ENCODE measurements around the gene FOXC1. TPM values are rescaled to one million over a fixed set of nuclear protein-coding genes. Genes with fewer than 3 reads are reported as not detected.

The FOXC1 gene
- total RNA-seq, 1 experiment from 2014 or later: 6.7 TPM

DNA sequence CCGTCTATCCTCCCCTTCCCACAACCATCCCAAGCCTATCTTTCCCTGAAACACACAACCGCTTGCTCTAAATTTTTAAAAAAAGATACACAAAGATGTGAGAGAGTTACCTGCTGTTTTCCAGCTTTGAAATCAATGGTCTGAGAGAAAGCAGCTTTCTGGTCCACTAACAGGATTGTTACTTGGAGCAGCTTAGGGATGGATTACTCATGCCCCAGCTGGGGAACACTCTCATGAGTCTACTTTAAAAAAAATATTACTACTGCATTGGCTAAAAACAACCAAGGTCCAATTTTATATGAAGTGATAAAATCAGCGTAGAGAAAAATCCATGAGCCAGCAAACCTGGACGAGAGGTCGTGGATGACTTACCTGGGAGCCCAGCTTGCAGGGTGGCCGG is 29.6 kb upstream of the FOXC1 start:
- CTCF ChIA-PET: no interaction called here
- no peak for ATAC-seq
- in situ Hi-C loops (cut with HindIII; ENCODE audit: low pct_unique_long_range_greater_than_20kb, low sequenced_read_pairs): no loop called here

DNA sequence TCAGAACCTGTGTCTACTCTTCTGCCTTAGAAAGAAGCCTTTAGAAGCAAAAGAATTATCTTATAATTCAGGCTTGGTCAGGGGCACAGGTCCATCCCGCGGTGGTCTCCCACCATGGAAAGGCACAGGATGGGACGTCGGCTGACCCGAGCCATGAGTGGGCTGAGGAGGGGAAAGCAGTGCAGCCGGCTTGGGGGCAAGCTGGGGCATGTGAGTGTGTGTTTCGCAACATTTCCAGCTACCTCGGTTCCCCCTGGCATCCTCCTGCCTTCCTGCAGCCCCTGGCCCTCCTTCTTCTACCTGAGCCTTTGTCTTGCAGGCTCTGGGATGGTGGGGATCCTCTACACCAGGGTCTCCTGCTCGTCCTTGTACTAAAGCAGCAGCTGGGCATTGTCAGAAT is 29.1 kb upstream of the FOXC1 start:
- H3K4me1 ChIP-seq (ENCODE audit: control insufficient read depth, insufficient read depth, low read length): no peaks in the 10 kb centered on the region
- no peaks in the 10 kb centered on the region; the same call in none of the 2 replicates for H3K27me3 ChIP-seq (ENCODE audit: control insufficient read depth, insufficient read depth, low read length)
- no peaks in the 10 kb centered on the region for H3K9me3 ChIP-seq (ENCODE audit: control insufficient read depth, insufficient read depth, low read depth, low read length)
- H3K36me3 ChIP-seq (ENCODE audit: control insufficient read depth, insufficient read depth, low read length): no peaks in the 10 kb centered on the region
- DNase-seq (ENCODE audit: low read depth, low spot score) (no peak), ATAC-seq (no peak)
- intact Hi-C loops (cut with micrococcal nuclease; ENCODE audit: unreplicated experiment): no loop called here
- no peak overlapping the region for H3K27ac ChIP-seq (ENCODE audit: low read length)
- CTCF ChIA-PET: no interaction called here
- BruUV-seq (replicated peaks): no TSS peak
- POLR2A ChIA-PET: no interaction called here
- H3K4me3 ChIP-seq (ENCODE audit: low read depth in 2 of 2, low read length in 2 of 2): no peak overlapping the region
- in situ Hi-C loops (cut with HindIII; ENCODE audit: low pct_unique_long_range_greater_than_20kb, low sequenced_read_pairs): no loop called here
- no peak for TF ChIP-seq POLR2AphosphoS5 (IDR thresholded peaks at IDR 0.05; ENCODE audit: low read depth, low read length)
- TF ChIP-seq, protein P1, sequence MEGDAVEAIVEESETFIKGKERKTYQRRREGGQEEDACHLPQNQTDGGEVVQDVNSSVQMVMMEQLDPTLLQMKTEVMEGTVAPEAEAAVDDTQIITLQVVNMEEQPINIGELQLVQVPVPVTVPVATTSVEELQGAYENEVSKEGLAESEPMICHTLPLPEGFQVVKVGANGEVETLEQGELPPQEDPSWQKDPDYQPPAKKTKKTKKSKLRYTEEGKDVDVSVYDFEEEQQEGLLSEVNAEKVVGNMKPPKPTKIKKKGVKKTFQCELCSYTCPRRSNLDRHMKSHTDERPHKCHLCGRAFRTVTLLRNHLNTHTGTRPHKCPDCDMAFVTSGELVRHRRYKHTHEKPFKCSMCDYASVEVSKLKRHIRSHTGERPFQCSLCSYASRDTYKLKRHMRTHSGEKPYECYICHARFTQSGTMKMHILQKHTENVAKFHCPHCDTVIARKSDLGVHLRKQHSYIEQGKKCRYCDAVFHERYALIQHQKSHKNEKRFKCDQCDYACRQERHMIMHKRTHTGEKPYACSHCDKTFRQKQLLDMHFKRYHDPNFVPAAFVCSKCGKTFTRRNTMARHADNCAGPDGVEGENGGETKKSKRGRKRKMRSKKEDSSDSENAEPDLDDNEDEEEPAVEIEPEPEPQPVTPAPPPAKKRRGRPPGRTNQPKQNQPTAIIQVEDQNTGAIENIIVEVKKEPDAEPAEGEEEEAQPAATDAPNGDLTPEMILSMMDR (IDR thresholded peaks at IDR 0.05): no peak
- TF ChIP-seq, protein P2, sequence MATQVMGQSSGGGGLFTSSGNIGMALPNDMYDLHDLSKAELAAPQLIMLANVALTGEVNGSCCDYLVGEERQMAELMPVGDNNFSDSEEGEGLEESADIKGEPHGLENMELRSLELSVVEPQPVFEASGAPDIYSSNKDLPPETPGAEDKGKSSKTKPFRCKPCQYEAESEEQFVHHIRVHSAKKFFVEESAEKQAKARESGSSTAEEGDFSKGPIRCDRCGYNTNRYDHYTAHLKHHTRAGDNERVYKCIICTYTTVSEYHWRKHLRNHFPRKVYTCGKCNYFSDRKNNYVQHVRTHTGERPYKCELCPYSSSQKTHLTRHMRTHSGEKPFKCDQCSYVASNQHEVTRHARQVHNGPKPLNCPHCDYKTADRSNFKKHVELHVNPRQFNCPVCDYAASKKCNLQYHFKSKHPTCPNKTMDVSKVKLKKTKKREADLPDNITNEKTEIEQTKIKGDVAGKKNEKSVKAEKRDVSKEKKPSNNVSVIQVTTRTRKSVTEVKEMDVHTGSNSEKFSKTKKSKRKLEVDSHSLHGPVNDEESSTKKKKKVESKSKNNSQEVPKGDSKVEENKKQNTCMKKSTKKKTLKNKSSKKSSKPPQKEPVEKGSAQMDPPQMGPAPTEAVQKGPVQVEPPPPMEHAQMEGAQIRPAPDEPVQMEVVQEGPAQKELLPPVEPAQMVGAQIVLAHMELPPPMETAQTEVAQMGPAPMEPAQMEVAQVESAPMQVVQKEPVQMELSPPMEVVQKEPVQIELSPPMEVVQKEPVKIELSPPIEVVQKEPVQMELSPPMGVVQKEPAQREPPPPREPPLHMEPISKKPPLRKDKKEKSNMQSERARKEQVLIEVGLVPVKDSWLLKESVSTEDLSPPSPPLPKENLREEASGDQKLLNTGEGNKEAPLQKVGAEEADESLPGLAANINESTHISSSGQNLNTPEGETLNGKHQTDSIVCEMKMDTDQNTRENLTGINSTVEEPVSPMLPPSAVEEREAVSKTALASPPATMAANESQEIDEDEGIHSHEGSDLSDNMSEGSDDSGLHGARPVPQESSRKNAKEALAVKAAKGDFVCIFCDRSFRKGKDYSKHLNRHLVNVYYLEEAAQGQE (IDR thresholded peaks at IDR 0.05; ENCODE audit: insufficient read depth in 1 of 2, low read depth in 2 of 2, low read length in 1 of 2): no peak
- no peak for TF ChIP-seq TCF7L2 (IDR thresholded peaks at IDR 0.05; ENCODE audit: low read depth, low read length)
- no peak for TF ChIP-seq SIN3A (IDR thresholded peaks at IDR 0.05; ENCODE audit: borderline replicate concordance, insufficient read depth, low read depth, low read length)

More for the DNA sequence above, 29.6 kb upstream of the FOXC1 start:
- BruUV-seq (replicated peaks): no TSS peak
- Histone ChIP-seq H3K4me3 (ENCODE audit: low read depth in 2 of 2, low read length in 2 of 2) (no peak overlapping the region), H3K4me1 (ENCODE audit: control insufficient read depth, insufficient read depth, low read length) (no peaks in the 10 kb centered on the region), H3K36me3 (ENCODE audit: control insufficient read depth, insufficient read depth, low read length) (no peaks in the 10 kb centered on the region), H3K9me3 (ENCODE audit: control insufficient read depth, insufficient read depth, low read depth, low read length) (no peaks in the 10 kb centered on the region), H3K27me3 (ENCODE audit: control insufficient read depth, insufficient read depth, low read length) (no peaks in the 10 kb centered on the region; the same call in none of the 2 replicates), H3K27ac (ENCODE audit: low read length) (no peak overlapping the region)
- no peak for DNase-seq (ENCODE audit: low read depth, low spot score)
- intact Hi-C loops (cut with micrococcal nuclease; ENCODE audit: unreplicated experiment): no loop called here
- TF ChIP-seq TCF7L2 (IDR thresholded peaks at IDR 0.05; ENCODE audit: low read depth, low read length) (no peak), SIN3A (IDR thresholded peaks at IDR 0.05; ENCODE audit: borderline replicate concordance, insufficient read depth, low read depth, low read length) (no peak), POLR2AphosphoS5 (IDR thresholded peaks at IDR 0.05; ENCODE audit: low read depth, low read length) (no peak)
- TF ChIP-seq, protein P2 (IDR thresholded peaks at IDR 0.05; ENCODE audit: insufficient read depth in 1 of 2, low read depth in 2 of 2, low read length in 1 of 2): no peak
- TF ChIP-seq, protein P1 (IDR thresholded peaks at IDR 0.05): no peak
- POLR2A ChIA-PET: no interaction called here

Data from Panc1 (cell line).